ENCODE measurements around the gene MINK1.
"Not testable (repeated sequence)": the region's sequence is repeated elsewhere in the genome, so short reads cannot be mapped to it uniquely, and the experiment has no call there.

Gene MINK1

DNA sequence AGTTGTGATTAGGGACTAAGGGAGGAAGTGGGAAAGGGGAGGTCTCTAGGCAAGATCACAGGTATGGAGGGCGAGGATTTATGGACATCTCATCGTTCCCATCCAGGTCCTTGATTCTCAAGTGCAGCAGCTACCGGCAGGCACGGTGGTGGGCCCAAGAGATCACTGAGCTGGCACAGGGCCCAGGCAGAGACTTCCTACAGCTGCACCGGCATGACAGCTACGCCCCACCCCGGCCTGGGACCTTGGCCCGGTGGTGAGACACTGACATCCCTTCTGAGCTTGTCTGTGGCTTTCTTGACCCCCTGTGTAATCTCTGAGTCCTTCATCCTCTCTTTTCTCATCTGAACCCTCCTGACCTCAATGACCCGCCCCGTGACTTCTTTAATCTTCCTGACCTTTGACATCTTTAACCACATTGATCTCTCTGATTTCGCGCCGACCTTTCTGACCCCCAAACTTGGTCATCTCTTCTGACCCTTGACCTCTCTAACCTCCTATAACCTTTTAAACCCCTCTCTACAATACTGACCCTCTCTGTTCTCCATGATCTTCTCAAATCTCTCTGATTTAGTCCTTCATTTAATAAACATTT lies 22.3 kb upstream of the MINK1 start:
- DNase-seq (ENCODE audit: low read depth in 2 of 2, low spot score in 1 of 2), result no peak

DNA sequence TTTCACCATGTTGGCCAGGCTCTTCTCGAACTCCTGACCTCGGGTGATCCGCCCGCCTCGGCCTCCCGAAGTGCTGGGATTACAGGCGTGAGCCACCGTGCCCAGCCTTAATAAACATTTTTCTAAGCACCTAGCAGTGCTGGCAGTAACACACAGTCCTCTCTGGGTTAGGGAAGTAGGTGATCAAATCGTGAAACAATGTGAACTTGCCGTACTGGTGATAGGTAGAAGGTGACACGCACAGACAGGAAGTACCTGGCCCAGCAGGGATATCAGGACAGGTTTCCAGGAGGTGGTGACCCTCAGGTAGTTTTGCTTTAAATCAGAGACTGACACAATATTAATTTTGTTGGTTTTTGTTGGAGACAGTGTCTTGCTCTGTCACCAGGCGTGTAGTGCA lies 21.7 kb upstream of the MINK1 start:
- no peak for DNase-seq (ENCODE audit: low read depth in 2 of 2, low spot score in 1 of 2)

DNA sequence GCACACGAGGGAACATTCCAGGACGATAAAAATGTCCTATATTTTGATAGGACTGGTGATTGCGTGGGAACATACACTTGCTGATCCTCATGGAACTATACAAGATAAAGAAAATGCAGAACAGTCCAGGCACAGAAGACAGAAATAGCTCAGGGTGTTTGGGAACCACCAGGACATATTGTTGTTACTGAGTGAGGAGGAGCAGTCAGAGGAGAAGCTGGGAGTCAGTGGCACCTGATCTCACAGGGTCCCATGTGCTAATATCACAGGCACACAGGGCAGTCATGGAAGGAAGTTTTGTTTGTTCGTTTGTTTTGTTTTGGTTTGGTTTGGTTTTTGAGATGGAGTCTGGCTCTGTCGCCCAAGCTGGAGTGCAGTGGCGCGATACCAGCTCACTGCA lies 20.4 kb upstream of the MINK1 start:
- no peak for DNase-seq (ENCODE audit: low read depth in 2 of 2, low spot score in 1 of 2)

DNA sequence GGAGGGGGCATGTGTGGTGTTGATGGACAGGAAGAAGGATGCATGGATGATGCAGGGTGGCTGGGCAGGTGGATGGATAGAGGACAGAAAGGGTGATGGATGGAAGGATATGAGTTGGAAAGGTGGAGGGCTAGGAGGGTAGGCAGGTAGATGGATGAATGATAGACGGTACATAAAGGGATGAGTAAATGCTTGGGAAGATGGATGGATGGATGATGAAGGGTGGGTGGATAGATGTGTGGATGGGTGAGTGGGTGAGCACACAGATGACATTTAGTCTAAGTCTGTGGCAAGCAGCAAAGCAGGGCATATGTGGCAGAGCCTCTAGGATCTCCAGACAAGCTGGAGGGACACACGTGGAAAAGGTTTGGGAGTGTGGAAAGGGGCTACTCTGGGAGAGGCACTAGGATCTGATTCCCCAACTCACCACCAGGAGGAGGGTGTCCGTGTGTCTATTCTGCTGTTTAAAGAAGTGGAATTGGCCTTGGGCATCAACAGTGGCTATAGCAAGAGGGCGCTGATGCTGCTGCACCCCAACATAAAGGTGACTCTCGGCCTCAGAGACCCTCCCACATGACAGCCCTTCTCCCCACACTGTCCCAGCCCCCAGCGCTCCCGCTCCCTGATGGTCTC lies 18.0 kb upstream of the MINK1 start:
- no peak for DNase-seq (ENCODE audit: low read depth in 2 of 2, low spot score in 1 of 2)

DNA sequence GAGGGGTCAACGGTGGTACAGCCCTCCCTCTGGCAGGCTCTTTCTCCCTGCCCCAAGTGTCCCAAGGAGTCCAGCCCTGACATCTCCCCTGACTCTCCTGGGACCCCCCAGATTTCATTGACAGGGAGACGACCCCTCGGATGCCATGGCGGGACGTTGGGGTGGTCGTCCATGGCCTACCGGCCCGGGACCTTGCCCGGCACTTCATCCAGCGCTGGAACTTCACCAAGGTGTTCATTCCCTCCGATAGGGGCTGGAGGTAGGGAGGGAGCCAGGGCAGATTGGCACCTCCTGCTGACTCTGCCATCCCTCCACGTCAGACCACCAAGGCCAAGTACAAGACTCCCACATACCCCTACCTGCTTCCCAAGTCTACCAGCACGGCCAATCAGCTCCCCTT lies 16.3 kb upstream of the MINK1 start:
- DNase-seq (ENCODE audit: low read depth in 2 of 2, low spot score in 1 of 2), result no peak

DNA sequence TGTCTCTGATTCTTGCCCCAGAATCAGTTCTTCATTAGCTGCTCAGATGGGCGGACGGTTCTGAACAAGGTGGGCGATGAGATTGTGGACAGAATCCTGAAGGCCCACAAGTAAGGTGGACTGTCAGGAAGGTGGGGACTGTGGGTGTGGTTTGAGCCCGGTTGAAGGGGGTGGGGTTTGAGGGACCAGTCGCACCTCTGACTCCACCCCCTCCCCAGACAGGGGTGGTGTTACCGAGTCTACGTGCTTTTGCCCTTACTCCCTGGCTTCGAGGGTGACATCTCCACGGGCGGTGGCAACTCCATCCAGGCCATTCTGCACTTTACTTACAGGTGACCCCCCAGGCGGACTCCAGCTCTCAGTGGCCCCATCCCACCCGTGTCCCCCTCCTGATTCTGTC lies 14.9 kb upstream of the MINK1 start:
- DNase-seq (ENCODE audit: low read depth in 2 of 2, low spot score in 1 of 2), result no peak

DNA sequence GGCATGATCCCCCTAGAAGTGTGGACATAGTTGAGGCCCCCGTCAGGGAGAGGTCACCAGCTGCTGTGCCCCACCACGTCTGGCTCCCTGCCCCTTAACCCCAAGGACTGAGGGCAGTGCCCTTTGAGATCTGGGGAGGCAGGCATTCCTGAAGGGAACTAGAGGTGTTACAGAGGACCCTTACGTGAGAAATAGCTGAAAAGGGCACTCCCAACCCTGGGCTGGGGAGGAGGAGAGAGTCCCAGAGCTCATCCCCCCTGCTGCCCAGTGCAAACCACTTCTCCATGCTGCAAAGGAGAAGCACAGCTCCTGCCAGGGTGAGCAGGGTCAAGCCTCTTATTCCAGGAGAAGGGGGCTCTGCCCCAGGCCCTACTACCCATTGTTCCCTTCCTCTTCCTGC lies 10.3 kb upstream of the MINK1 start:
- no peak for DNase-seq (ENCODE audit: low read depth in 2 of 2, low spot score in 1 of 2)

DNA sequence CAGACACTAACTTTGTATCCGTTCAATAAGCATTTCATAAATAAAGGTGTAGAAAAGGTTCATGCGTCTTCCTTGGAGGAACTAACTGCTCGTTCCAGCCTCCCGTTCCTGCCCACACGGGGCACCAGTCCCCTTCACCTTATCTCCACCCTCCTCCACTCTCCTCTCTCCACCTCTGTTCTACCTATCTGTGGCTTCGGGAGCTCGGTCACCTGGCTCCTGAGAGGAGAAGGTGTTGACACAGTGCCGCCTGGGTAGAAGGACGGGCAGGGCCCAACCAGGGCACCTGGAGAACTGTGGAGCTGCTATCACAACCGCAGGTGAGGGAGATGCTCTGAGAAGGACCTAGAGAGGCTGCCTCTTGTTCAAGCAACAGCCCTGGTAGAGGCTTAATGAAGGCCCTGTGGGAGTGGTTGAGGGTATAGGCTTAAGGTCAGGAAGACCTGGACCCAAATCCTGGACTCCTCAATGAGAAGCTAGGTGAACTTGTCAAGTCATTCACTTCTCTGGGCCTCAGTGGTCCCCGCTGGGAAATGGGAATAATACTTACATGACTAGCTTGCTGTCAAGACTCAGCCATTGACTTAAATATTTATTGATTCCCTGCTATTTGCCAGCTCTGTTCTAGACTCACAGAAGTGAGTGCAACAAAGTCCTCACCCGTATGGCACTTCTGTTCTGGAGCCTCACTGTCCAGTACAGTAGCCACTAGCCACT lies 9.6 kb upstream of the MINK1 start:
- DNase-seq (ENCODE audit: low read depth in 2 of 2, low spot score in 1 of 2), result no peak

DNA sequence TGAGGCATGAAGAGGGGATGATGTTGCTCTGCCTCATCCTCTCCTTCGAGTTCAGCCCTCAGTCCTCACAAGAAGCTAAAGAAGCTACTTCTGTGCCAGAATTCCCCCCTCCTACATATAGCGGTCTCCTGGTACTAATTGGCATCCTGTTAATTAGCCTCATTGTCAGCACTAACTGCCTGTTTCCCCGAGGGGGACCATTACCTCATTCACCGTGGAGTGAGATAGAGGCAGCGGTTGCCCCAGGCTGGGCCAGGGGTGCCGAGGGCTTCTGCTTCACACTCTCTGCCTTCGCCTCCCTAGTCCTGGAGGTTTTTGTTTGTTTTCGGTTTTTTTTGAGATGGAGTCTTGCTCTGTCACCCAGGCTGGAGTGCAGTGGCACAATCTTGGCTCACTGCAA lies 5.7 kb upstream of the MINK1 start:
- DNase-seq (ENCODE audit: low read depth in 2 of 2, low spot score in 1 of 2), result no peak

DNA sequence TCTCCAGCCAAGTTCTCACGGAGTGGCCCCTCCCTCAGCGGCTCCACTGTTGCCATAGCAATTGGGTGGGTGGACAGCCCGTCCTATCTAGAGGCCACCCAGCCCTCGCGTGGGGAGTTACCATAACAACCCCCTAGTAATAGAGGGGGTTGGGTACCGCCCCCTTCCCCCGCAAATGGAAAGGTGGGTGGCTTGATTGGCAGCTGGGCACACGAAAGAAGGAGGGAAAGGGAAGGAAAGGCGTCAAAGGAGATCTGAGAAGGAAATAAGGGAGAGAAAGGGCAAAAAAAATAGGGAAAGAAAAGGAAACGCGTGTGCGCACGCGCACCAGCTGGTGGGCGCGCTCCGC lies 337 bp upstream of the MINK1 start:
- DNase-seq (ENCODE audit: low read depth in 2 of 2, low spot score in 1 of 2), result not testable (repeated sequence)

DNA sequence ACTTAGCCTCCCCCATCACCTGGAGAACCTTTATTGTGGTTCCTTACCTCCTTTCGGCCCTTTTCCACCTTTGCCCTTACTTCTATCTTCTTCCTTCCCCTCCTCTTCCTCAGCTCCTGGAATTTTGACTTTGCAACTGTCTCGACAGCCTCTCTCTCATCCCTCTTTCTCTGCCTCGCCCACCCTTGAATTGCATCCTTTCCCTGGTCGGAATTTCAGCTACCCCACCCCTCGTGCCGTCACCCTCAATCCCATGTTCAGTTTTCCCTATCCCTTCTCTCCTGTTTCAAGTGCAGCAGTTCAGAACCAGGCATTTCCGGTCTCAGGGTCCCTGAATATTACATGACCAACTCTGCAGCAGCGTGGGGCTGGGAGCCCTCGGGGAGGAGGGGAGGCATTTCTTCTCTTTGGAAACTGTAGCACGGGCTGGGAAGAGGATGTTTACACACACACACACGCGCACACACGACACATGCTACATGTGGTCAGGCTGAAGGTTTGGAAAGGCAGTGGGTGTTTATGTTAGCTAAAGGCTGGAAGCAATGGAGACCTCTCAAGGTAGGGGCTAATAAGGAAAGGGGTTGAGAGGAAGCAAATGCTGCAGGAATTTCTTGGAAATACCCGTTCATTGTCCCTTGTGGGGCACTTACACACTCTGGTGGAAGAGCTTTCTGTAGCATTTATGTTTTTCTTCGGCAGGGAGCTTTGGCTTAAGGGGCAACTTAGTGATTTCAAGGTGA lies 971 bp downstream of the MINK1 start:
- no peak for DNase-seq (ENCODE audit: low read depth in 2 of 2, low spot score in 1 of 2)

DNA sequence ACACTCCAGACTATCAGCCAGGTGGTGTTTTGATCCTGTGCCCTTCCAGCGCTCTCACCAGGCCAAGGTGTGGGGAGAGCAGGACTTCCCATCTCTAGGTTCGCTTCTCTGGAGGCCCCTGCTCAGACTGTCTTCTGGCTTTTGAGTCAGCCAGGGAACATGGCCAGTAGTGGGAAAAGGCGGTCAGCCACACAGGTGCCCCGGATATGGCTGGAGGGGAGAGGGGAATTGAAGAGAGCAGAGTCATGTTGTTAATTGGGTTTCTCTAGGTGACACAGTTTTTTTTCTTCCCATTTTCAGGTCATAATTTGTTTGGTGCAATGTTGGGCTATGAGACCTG lies 1.5 kb downstream of the MINK1 start:
- DNase-seq (ENCODE audit: low read depth in 2 of 2, low spot score in 1 of 2), result no peak

DNA sequence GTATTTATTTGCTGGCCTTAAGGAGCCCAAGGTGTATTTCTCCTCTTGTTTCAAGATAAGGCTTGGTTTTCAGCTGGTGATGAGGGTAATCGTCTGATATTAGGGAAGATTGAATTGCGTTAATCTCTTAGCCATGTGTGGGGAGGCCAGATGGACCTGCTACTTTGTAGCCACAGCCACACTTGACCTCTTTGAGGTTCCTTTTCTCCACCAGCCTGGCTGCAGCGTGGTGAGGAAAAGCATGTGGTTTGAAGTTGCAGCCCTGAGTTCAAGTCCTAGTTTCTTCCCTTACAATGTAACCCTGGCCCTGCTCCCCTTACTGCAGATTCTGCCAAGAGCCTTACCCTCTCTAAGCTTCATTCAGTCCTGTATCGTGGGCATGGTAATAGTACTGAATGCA lies 3.1 kb downstream of the MINK1 start:
- no peak for DNase-seq (ENCODE audit: low read depth in 2 of 2, low spot score in 1 of 2)

DNA sequence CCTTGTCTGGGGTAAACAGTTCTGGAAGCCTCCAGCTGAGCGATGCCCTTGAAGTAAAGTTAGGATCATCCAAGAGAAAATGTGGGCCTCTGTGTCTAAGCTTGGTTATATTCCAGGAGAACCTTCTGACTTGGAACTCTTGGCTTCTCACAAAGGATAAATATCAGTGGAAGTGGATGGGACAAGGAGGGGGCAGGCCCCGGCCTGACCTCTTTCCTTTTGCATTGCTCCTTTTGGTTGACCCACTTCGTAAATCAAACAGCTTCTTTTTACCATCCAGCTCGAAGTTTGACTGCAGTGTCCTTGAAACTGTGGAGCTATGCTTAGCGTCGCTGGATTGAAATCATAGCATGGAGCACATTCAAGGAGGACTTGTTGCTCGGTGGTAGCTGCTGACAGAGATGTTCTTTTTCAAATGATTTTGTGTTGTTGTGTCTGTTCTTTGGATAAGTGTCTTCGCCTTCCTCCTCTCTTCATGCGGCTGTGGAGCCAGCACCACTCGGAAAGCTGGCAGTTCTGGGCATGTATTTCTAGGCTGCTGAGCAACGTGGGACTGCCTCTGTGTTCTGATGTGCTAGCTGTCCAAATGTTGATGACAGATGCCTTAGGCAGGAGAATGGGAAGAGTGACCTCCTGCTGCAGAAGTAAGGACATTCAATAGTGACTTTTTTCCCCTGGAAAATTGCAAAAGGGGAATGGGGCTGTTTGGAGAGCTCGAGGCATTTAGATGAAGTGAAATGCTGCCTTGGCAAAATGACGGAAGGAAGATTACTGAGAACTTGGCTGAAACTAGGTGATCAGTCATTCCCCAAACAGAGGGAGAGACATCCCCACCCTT lies 4.5 kb downstream of the MINK1 start:
- DNase-seq (ENCODE audit: low read depth in 2 of 2, low spot score in 1 of 2), result no peak

DNA sequence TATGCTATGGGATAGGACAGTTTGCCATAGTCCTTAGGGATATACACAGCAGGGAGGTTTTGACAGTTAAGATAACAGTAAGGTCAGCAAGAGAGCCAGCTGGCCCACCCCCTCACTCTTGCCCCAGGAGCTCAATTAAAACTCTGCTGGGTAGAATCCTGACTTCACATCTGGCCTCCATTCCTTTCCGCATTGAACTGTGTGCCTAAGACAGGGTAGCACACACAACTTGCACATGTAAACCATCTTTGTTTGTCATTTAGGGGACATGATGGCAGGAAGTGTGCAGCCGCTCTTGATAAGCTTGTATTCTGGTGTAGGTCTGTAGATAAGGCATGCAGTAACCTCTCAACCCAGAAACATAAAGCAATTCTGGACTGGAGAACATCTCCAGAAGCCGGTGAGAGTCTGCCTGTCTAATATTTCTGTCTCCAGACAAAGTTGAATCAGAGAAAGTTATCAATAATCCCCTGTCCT lies 5.2 kb downstream of the MINK1 start:
- DNase-seq (ENCODE audit: low read depth in 2 of 2, low spot score in 1 of 2), result no peak

DNA sequence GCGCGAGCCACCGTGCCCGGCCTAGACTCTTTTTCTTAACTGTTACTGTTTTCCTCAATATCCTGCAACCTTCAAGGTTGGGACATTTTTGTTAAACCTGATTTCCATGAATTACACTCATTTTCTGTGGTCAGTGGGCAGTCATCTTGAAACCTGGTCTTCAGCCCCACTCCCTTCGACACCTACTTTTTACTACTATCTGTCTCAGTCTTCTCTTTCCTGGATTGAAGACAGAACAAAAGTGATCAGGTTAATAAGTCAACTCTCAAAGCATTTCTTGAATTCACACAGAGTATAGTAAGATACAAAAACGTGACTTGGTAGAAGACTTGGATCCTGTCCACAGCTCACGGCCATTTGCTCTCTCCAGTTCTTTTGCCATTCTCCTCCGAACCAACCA lies 6.1 kb downstream of the MINK1 start:
- DNase-seq (ENCODE audit: low read depth in 2 of 2, low spot score in 1 of 2), result no peak

DNA sequence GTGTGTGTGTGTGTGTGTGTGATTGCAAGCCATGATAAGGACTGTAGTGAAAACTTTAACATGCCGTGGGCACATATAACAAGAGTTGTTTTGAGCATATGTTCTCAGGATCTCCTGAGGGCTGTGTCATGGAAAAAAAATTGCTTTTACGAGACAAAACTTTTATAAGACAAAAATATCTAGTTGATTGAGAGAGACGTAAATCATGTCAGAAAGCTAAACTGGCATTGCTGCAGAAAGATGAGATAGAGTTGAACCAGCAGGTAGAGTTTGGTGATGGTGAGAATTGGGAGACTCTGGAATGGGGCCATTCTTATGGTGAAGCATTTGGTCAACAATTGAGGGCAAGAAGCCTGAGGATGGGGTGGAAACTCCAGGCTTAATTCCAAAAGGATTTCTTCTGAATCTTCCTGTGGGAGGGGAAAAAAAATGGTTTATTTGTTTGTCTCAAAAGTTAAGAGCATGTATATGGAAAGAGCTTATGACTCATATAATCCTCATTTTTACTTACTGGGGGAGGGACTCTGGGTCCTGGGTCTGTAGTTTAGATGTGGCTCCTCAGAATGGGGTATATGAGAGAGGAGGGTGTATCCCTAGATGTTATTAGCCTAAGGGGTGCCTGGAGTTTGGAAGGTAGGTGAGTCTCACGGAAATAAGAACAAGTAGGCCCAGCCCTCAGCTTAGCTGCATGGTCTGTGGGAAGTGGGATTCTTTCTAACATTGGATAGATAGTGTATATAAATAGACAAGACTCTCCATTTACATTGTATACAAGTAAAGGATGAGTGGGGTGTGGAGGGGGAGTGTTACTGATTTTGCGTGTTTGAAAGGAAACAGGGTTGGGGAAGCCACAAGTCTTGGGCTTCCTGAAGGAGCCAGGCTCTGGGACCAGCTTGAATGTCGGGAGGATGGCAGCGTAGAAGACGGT lies 7.1 kb downstream of the MINK1 start:
- DNase-seq (ENCODE audit: low read depth in 2 of 2, low spot score in 1 of 2), result no peak

DNA sequence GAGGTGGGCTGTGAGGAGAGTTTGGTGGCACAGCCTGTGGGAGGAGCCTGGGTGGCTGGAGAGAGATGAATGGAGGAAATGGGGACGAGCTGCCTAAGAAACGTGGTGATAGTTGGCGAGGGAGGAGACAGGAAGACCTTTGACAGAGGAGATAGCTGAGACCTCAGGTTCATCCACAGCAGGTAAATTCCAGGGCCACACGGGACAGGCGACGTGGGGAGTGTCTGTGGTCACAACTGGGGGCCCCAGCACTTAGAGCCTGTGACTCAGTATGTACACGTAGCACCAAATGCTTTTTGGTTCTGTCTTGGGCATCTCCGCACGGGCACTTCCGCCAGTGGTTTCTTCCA lies 7.7 kb downstream of the MINK1 start:
- DNase-seq (ENCODE audit: low read depth in 2 of 2, low spot score in 1 of 2), result no peak

DNA sequence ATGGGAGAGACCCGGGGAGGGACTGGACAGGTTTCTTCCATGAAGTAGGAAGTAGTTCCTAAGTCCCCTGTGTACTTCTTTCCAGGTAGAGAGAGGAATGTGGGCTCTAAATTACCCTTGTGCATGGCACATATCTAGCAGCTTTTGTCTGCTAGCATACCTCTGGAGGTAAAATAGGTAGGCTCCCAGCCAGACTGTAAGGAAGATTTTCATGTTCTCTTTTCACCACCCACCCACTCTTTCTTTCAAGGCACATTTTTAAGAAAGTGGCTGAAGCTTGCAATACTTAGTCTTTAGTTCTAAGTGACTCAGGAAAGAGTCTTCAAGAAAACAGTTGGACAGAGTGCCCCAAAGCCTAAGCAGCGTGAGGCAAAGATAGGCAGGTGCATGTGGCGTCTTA lies 9.2 kb downstream of the MINK1 start:
- DNase-seq (ENCODE audit: low read depth in 2 of 2, low spot score in 1 of 2), result no peak

DNA sequence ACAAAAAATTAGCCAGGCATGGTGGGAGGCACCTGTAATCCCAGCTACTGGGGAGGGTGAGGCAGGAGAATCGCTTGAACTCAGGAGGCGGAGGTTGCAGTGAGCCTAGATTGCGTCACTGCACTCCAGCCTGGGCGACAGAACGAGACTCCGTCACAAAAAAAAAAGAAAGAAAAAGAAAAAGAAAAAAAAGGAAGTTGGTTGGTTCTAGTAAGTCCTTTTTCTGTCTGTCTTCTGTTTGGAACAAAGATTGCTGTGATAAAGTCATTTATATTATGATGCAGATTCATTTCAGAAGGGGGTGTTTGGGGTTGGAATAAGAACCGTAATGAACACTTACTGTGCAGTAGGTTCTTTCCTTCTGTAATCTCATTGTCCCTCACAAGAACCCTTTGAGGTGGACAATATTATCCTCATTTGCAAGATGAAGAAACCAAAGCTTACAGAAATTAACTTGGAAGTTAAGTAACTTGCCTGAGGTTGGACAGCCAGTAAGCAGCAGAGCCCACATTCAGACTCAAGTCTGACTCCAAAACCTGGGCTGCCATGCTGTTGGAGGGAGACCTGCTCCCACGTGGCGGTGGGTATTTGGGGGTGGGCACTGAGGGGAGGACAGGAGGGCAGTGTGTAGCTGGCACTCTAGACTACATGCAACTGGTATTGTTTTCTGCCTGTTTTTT lies 10.3 kb downstream of the MINK1 start:
- no peak for DNase-seq (ENCODE audit: low read depth in 2 of 2, low spot score in 1 of 2)

Data from stimulated activated CD8-positive, alpha-beta memory T cell treated with anti-CD3 and anti-CD28 coated beads, Interleukin-4, amount 100 ng/mL, for 1 hour (primary cell).